NCI-H2227 (cell line): ENCODE measurements around the gene TUG1.

Experiments used
- DNase-seq: peaks from one replicate; lab custom pipeline; 2025; ENCODE audit not compliant: unreplicated experiment; lab: John Stamatoyannopoulos, UW

TUG1 gene

GRCh38 chr22:30947173-30947815, 21.8 kb upstream of the TUG1 start:
- DNase-seq, result peak; percentile 57

- peak; percentile 29 for DNase-seq
Measured at GRCh38 chr22:30947816-30948454, 21.1 kb upstream of the TUG1 start.

- no peak for DNase-seq
Measured at GRCh38 chr22:30948930-30949342, 20.1 kb upstream of the TUG1 start.

- DNase-seq, result no peak
Measured at GRCh38 chr22:30949934-30950660, 19.0 kb upstream of the TUG1 start.

GRCh38 chr22:30953206-30953605, 15.9 kb upstream of the TUG1 start:
- no peak for DNase-seq

GRCh38 chr22:30955153-30955552, 13.9 kb upstream of the TUG1 start:
- DNase-seq, result no peak

- DNase-seq, result no peak
Measured at GRCh38 chr22:30964858-30965257, 4.2 kb upstream of the TUG1 start.

- peak; percentile 68 for DNase-seq
Measured at GRCh38 chr22:30968015-30968923, 796 bp upstream of the TUG1 start, which contains the start of gene MORC2. Gene MORC2, minus strand, starts transcription at chr22:30968774. Its CDS starts 885 bp downstream, at chr22:30967889.

- no peak for DNase-seq
Measured at GRCh38 chr22:30969532-30970355, 679 bp downstream of the TUG1 start.

GRCh38 chr22:30970356-30970746, 1.3 kb downstream of the TUG1 start:
- DNase-seq, result no peak

- DNase-seq, result no peak
Measured at GRCh38 chr22:30978304-30978962, 9.4 kb downstream of the TUG1 start.

- no peak for DNase-seq
Measured at GRCh38 chr22:30979932-30980331, 10.9 kb downstream of the TUG1 start.

GRCh38 chr22:30982512-30982911, 13.4 kb downstream of the TUG1 start:
- DNase-seq, result no peak

GRCh38 chr22:30984317-30984716, 15.3 kb downstream of the TUG1 start:
- DNase-seq, result no peak

GRCh38 chr22:30985561-30986208, 16.6 kb downstream of the TUG1 start:
- no peak for DNase-seq

- DNase-seq, result no peak
Measured at GRCh38 chr22:30989474-30989873, 20.4 kb downstream of the TUG1 start.

GRCh38 chr22:30990690-30991089, 21.6 kb downstream of the TUG1 start:
- DNase-seq, result no peak

GRCh38 chr22:30992565-30992964, 23.5 kb downstream of the TUG1 start:
- DNase-seq, result no peak

- no peak for DNase-seq
Measured at GRCh38 chr22:30994960-30995359, 25.9 kb downstream of the TUG1 start.
